Neuronal stem cell (in vitro differentiated cells): ENCODE data around the gene GSTM4.

Experiments
- DNase-seq: peaks from one replicate; pipeline ENCODE4 v3.0.0-alpha.2; 2013; ENCODE audit warnings: low spot score
- H2AFZ ChIP-seq: one replicate; pipeline ENCODE4 v1.6.1; 2013; ENCODE audit warnings: mild to moderate bottlenecking, low read length, inconsistent platforms
- H2AK5ac ChIP-seq: 2 replicates; pipeline ENCODE4 v1.6.1; 2013; ENCODE audit warnings: low read depth, mild to moderate bottlenecking, inconsistent platforms, low read length, moderate library complexity, mixed read lengths
- H2BK120ac ChIP-seq: 2 replicates; pipeline ENCODE4 v1.6.1; 2013; ENCODE audit warnings: low read depth, mild to moderate bottlenecking, inconsistent platforms, low read length, moderate library complexity, mixed read lengths
- H2BK12ac ChIP-seq: one replicate; pipeline ENCODE4 v1.6.1; 2013; ENCODE audit warnings: low read length, inconsistent platforms
- H2BK15ac ChIP-seq: 2 replicates; pipeline ENCODE4 v1.6.1; 2013; ENCODE audit warnings: mild to moderate bottlenecking, low read length, inconsistent platforms, mixed read lengths
- H2BK5ac ChIP-seq: one replicate; pipeline ENCODE4 v1.6.1; 2013; ENCODE audit warnings: inconsistent platforms, mild to moderate bottlenecking, low read length, moderate library complexity
- H3K14ac ChIP-seq: one replicate; pipeline ENCODE4 v1.6.1; 2013; ENCODE audit warnings: low read length, inconsistent platforms
- H3K18ac ChIP-seq: 2 replicates; pipeline ENCODE4 v1.6.1; 2013; ENCODE audit warnings: low read length, inconsistent platforms
- H3K23ac ChIP-seq: 2 replicates; pipeline ENCODE4 v1.6.1; 2013; ENCODE audit warnings: low read depth, mild to moderate bottlenecking, mixed read lengths, low read length, inconsistent platforms; ENCODE audit not compliant: poor library complexity
- H3K27ac ChIP-seq: replicated peaks from 3 replicates; pipeline ENCODE4 v1.5.1; 2013; ENCODE audit warnings: low read length, inconsistent platforms
- H3K27me3 ChIP-seq, 3 experiments: 2 replicates each; pipeline ENCODE4 v1.6.1; 2013; ENCODE audit warnings: low read length in 3 of 3, mild to moderate bottlenecking in 2 of 3, inconsistent platforms in 1 of 3, low read depth in 1 of 3, mixed read lengths in 1 of 3, moderate library complexity in 1 of 3; ENCODE audit not compliant: control insufficient read depth in 3 of 3, insufficient read depth in 3 of 3
- H3K36me3 ChIP-seq, 2 donors: replicated peaks in 1 of 2; 2 replicates each; pipeline ENCODE4 v1.6.1; 2013; ENCODE audit warnings: low read length in 2 of 2; ENCODE audit not compliant: control insufficient read depth in 2 of 2, insufficient read depth in 2 of 2
- H3K4ac ChIP-seq: 2 replicates; pipeline ENCODE4 v1.6.1; 2013; ENCODE audit warnings: inconsistent platforms, mild to moderate bottlenecking, low read length, moderate library complexity
- H3K4me1 ChIP-seq, 2 donors: 1 replicate in 1 of 2; 2 replicates in 1 of 2; pipeline ENCODE4 v1.6.1; 2013; ENCODE audit warnings: low read length in 2 of 2, low read depth in 1 of 2; ENCODE audit not compliant: control insufficient read depth in 2 of 2, insufficient read depth in 1 of 2
- H3K4me2 ChIP-seq: one replicate; pipeline ENCODE4 v1.6.1; 2013; ENCODE audit warnings: mild to moderate bottlenecking, low read length, inconsistent platforms; ENCODE audit not compliant: insufficient read depth, poor library complexity, severe bottlenecking
- H3K4me3 ChIP-seq, 2 donors: 2 replicates each; pipeline ENCODE4 v1.5.1; 2013; ENCODE audit warnings: low read length in 2 of 2, mild to moderate bottlenecking in 2 of 2, inconsistent platforms in 1 of 2, moderate library complexity in 1 of 2
- H3K79me1 ChIP-seq: one replicate; pipeline ENCODE4 v1.6.1; 2013; ENCODE audit warnings: low read depth, mild to moderate bottlenecking, inconsistent platforms, low read length, moderate library complexity
- H3K9ac ChIP-seq: one replicate; pipeline ENCODE4 v1.6.1; 2013; ENCODE audit warnings: mild to moderate bottlenecking, low read depth, low read length, inconsistent platforms; ENCODE audit not compliant: poor library complexity
- H3K9me3 ChIP-seq, 2 donors: replicated peaks in 1 of 2; 2 replicates each; pipeline versions ENCODE3 to v1.6.1; 2013; ENCODE audit warnings: low read length in 2 of 2, mild to moderate bottlenecking in 2 of 2, inconsistent platforms in 1 of 2, low read depth in 1 of 2, mixed read lengths in 1 of 2, moderate library complexity in 1 of 2; ENCODE audit not compliant: control insufficient read depth in 2 of 2, insufficient read depth in 1 of 2
- H4K8ac ChIP-seq: one replicate; pipeline ENCODE4 v1.6.1; 2013; ENCODE audit warnings: low read depth, mild to moderate bottlenecking, inconsistent platforms, low read length, moderate library complexity
- H4K91ac ChIP-seq: one replicate; pipeline ENCODE4 v1.6.1; 2013; ENCODE audit warnings: low read length, low read depth, mild to moderate bottlenecking, inconsistent platforms; ENCODE audit not compliant: poor library complexity
- WGBS, 2 donors: extraction: QIAGEN DNeasy Blood & Tissue Kit; methylation state at CpG; one replicate each; pipeline ENCODE4 v1.1.7; 2013; ENCODE audit warnings: missing lambda C conversion rate in 2 of 2, mixed read lengths in 1 of 2; ENCODE audit not compliant: insufficient read length in 2 of 2, insufficient replicate concordance in 1 of 2; ENCODE audit errors: extremely low coverage in 2 of 2; 5-methylcytosine and 5-hydroxymethylcytosine counted together

Gene GSTM4

DNA sequence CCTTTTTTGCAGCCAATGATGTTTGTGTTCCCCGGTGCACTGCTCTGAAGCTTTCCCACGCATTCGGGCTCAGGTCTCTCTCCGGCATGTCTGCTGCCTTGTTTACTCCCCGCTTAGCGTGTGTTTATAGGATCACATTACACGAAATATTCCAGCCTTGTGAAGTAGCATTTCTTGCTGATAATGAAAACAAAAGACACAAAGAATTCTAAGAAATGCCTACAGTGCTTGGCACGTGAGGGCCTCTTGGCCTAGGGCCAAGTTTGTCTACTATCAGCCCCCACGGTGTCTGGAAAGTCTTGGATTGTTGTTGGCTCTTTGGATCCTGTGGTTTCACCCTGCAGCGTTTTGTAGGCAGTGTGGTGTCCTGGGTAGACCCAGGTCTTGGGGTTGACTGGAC is 11.2 kb upstream of the GSTM4 start:
- Histone ChIP-seq H3K4me2 (no peak overlapping the region), H3K4me3 (no peak overlapping the region), H3K27me3 (peaks cover 0 to 9% (median 3%) of the 10 kb centered on the region in 3 experiments), H3K9me3 (peaks cover 0 to 10% of the 10 kb centered on the region in 2 donors), H3K79me1 (no peaks in the 10 kb centered on the region), H3K27ac (no peak overlapping the region), H2BK120ac (no peak overlapping the region), H2BK5ac (no peak overlapping the region), H3K23ac (no peak overlapping the region), H2BK15ac (no peak overlapping the region), H3K9ac (no peak overlapping the region), H3K4ac (no peak overlapping the region), H3K14ac (no peak overlapping the region), H3K18ac (no peak overlapping the region), H2AK5ac (no peak overlapping the region), H3K4me1 (peaks cover 3 to 6% of the 10 kb centered on the region in 2 donors), H2AFZ (no peak overlapping the region), H2BK12ac (no peak overlapping the region), H3K36me3 (no peaks in the 10 kb centered on the region), H4K91ac (no peak overlapping the region), H4K8ac (no peak overlapping the region)
- no CpG with 5 or more reads among the region's 10 CpGs for WGBS, 2 donors
- DNase-seq, result no peak

DNA sequence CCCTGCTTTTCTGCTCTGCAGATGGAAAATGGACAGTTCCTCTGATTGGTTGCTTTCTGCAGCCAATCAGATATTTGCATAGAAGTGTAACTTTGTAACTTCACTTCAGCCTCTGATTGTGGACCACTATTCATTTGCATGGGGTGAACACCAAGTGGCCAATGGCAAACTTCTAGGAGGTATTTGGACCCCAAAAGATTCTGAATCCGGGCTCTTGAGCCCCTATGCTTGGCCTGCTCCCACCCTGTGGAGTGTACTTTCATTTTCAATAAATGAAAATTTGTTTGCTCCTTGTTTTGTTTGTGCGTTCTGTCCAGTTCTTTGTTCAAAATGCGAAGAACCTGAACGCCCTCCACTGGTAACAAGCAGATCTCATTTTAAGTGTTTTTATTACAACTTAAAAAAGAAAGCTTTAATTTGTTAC is 6.4 kb upstream of the GSTM4 start:
- Histone ChIP-seq H3K27ac (no peak overlapping the region), H3K4me1 (peaks cover 0 to 2% of the 10 kb centered on the region in 2 donors), H3K27me3 (peaks cover 0 to 17% (median 4%) of the 10 kb centered on the region in 3 experiments), H3K36me3 (no peaks in the 10 kb centered on the region), H3K4ac (no peak overlapping the region), H3K14ac (no peak overlapping the region), H3K9me3 (peaks cover 0 to 10% of the 10 kb centered on the region in 2 donors), H2AK5ac (no peak overlapping the region), H2BK15ac (no peak overlapping the region), H2AFZ (peak overlapping the region; percentile 71), H2BK5ac (no peak overlapping the region), H4K8ac (no peak overlapping the region), H3K18ac (no peak overlapping the region), H3K4me2 (no peak overlapping the region), H3K4me3 (no peak overlapping the region), H3K23ac (no peak overlapping the region), H2BK120ac (no peak overlapping the region), H2BK12ac (no peak overlapping the region), H4K91ac (no peak overlapping the region), H3K79me1 (no peaks in the 10 kb centered on the region), H3K9ac (no peak overlapping the region)
- no peak for DNase-seq
- no CpG with 5 or more reads among the region's 4 CpGs for WGBS, 2 donors

DNA sequence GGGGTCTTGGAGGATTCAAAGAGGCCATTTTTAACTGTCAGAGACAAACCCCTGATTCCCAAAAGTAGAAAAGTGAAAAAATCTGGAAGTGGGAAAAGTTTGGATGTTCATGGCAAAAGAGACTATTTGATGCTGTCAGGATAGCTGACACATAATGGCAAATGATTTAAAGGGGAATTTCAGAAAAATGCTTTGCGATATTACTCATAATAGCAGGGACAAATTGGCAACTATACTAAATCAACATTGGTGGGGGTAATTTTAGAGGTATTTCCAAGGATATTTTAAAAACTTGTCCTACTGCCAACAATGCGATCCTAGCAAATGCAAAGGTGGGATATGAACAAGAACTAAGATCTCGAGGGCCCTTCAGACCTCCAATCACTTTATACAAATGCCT is 5.3 kb upstream of the GSTM4 start:
- Histone ChIP-seq H3K27me3 (peaks cover 0 to 17% (median 11%) of the 10 kb centered on the region in 3 experiments), H4K8ac (no peak overlapping the region), H3K23ac (no peak overlapping the region), H3K36me3 (no peaks in the 10 kb centered on the region), H3K79me1 (no peaks in the 10 kb centered on the region), H3K18ac (no peak overlapping the region), H2BK120ac (no peak overlapping the region), H2AFZ (no peak overlapping the region), H3K4me2 (no peak overlapping the region), H3K27ac (no peak overlapping the region), H4K91ac (no peak overlapping the region), H3K4me3 (no peak overlapping the region), H3K4me1 (peaks cover 2 to 4% of the 10 kb centered on the region in 2 donors), H2BK12ac (no peak overlapping the region), H2AK5ac (no peak overlapping the region), H3K4ac (no peak overlapping the region), H3K9ac (no peak overlapping the region), H2BK5ac (no peak overlapping the region), H3K9me3 (peaks cover 0 to 7% of the 10 kb centered on the region in 2 donors), H3K14ac (no peak overlapping the region), H2BK15ac (no peak overlapping the region)
- no peak for DNase-seq
- WGBS, 2 donors, result no CpG with 5 or more reads among the region's 3 CpGs

DNA sequence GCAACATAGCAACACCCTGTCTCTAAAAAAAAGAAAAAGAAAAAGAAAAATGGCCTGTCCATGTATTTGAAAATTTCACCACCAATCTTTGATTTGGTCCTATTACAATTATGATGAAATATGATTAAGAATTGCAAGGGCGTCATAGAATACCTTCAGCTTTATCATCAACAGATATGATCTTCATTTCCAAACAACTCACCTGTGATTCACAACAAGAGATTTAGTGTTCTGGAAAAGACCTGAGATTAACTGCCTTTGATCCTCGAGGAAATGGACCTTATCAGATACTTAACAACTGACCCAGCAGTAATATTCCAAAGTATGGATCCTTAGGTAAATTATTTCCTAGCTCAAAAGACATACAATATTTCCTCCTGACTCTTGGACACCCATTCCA is 3.5 kb upstream of the GSTM4 start:
- H3K27me3 ChIP-seq, result peaks cover 0 to 17% (median 11%) of the 10 kb centered on the region in 3 experiments
- no peak overlapping the region for H3K9ac ChIP-seq
- no peaks in the 10 kb centered on the region for H3K79me1 ChIP-seq
- peaks cover 3 to 5% of the 10 kb centered on the region in 2 donors for H3K4me1 ChIP-seq
- H4K91ac ChIP-seq, result no peak overlapping the region
- H2BK5ac ChIP-seq, result no peak overlapping the region
- DNase-seq, result no peak
- H3K4ac ChIP-seq, result no peak overlapping the region
- H3K23ac ChIP-seq, result no peak overlapping the region
- no peak overlapping the region for H4K8ac ChIP-seq
- H2AFZ ChIP-seq, result no peak overlapping the region
- no peak overlapping the region for H3K27ac ChIP-seq
- no peak overlapping the region for H3K4me2 ChIP-seq
- no peak overlapping the region for H2BK15ac ChIP-seq
- no CpG with 5 or more reads among the region's 2 CpGs for WGBS, 2 donors
- H3K9me3 ChIP-seq, result no peaks in the 10 kb centered on the region
- no peak overlapping the region for H2AK5ac ChIP-seq
- H2BK12ac ChIP-seq, result no peak overlapping the region
- no peaks in the 10 kb centered on the region for H3K36me3 ChIP-seq
- no peak overlapping the region for H3K14ac ChIP-seq
- no peak overlapping the region for H3K4me3 ChIP-seq
- no peak overlapping the region for H2BK120ac ChIP-seq
- H3K18ac ChIP-seq, result no peak overlapping the region
